ACC112 (cell line): ENCODE measurements around the gene TUBGCP5.
A peak's percentile ranks its signal among the peaks of the same experiment; 100 is the strongest.
"Not testable (repeated sequence)": the region's sequence is repeated elsewhere in the genome, so short reads cannot be mapped to it uniquely, and the experiment has no call there.

ENCODE experiments used
- H2AFZ ChIP-seq: fragments of 200-600 bp; sonication (generic); one replicate; pipeline ENCODE4 v1.6.0; 2017; ENCODE audit warnings: antibody characterized with exemption, low read length; ENCODE audit not compliant: unreplicated experiment
- H3K27ac ChIP-seq: fragments of 200-600 bp; sonication (generic); 2 replicates; pipeline ENCODE4 v1.5.1; 2014; ENCODE audit warnings: low read depth, mild to moderate bottlenecking, antibody characterized with exemption, low read length, moderate library complexity
- H3K27me3 ChIP-seq: fragments of 200-600 bp; sonication (generic); 2 replicates; pipeline ENCODE4 v1.6.1; 2014; ENCODE audit warnings: mild to moderate bottlenecking, antibody characterized with exemption, low read length, moderate library complexity, mixed read lengths; ENCODE audit not compliant: insufficient read depth
- H3K36me3 ChIP-seq: fragments of 200-600 bp; sonication (generic); 2 replicates; pipeline ENCODE4 v1.6.1; 2016; ENCODE audit warnings: mild to moderate bottlenecking, antibody characterized with exemption, low read length, moderate library complexity, mixed read lengths; ENCODE audit not compliant: insufficient read depth
- H3K4me1 ChIP-seq: fragments of 200-600 bp; sonication (generic); one replicate; pipeline ENCODE4 v1.6.1; 2016; ENCODE audit warnings: low read length, mixed read lengths; ENCODE audit not compliant: insufficient read depth, unreplicated experiment, control insufficient read depth
- H3K4me3 ChIP-seq: fragments of 200-600 bp; sonication (generic); 2 replicates; pipeline ENCODE4 v1.5.1; 2014; ENCODE audit warnings: mild to moderate bottlenecking, low read depth, low read length
- H3K79me2 ChIP-seq: fragments of 200-600 bp; sonication (generic); one replicate; pipeline ENCODE4 v1.6.0; 2016; ENCODE audit warnings: low read length; ENCODE audit not compliant: control insufficient read depth, unreplicated experiment, insufficient read depth

Gene TUBGCP5

DNA sequence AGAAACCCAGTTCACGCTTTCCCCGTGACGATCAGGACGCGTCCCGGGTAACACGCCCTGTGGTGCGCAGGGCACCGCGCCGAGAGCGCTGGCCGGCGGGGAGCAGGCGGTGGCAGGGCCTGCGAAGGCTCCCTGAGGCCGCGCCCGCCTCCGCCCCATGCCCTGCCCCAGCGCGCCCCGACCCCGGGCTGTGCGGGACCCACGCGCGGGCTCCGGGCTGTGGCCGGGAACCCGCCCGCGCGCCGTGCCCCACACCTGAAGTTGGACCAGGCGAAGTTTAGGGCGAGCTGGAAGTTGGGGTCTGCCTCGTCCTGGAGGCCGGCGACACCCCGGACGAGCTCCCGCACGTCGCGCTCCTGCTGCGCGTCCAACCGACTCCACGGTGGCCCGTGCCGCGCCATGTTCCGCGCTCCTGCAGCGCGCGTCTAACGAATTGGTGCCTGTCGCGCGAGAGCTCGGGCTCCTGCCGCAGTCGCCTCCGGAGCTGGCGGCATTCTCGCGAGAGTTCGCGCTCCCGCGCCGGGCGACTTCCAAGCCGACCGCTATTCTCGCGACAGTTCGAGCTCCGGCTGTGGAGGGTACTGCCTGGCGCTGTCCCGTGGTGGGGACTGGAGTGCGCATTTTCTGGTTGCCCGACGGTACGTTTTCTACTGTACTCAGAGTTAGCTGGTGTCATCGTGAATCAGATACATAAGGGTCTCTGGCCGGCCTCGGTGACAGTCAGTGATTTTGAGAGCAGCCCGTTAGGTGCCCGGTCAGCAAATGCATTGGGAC lies at the start of gene TUBGCP5:
TUBGCP5 (minus strand) TSS at position 427 of the 774 bp plus-strand sequence; CDS start at position 401, 26 bp downstream.
- peak within 1 kb of the TSS; percentile 74 for H3K27ac ChIP-seq
- H3K79me2 ChIP-seq, result peaks cover 16% of the 10 kb centered on the region
- peaks cover 13% of the 10 kb centered on the region for H3K4me1 ChIP-seq
- peaks cover 1% of the 10 kb centered on the region; the same call in 1 of the 2 replicates for H3K36me3 ChIP-seq
- peak within 1 kb of the TSS; percentile 85 for H3K4me3 ChIP-seq
- H2AFZ ChIP-seq, result peak within 1 kb of the TSS; percentile 97
- no peaks in the 10 kb centered on the region for H3K27me3 ChIP-seq

DNA sequence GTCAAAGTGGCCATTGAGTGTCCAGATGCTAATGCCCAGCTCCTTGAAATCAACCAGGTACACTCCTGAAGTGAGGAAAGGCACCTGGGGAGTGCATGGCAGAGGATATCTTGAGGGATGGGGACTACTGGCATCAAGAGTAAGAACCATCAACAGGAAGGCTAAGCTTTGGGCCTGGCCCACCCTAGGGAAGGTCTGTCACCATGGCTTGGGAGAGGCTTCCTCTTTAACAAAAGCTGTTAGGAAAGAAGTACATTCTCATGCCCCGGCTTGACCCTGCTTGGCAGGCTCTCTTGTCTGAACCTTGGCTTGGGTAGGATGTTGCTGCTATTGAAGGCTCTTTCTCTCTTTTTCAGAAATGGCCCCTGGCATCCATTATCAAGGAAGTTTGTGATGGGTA lies 43.7 kb upstream of the TUBGCP5 start:
- H3K4me1 ChIP-seq, result no peaks in the 10 kb centered on the region
- H2AFZ ChIP-seq, result no peak overlapping the region
- no peaks in the 10 kb centered on the region for H3K79me2 ChIP-seq
- no peak overlapping the region for H3K4me3 ChIP-seq
- H3K36me3 ChIP-seq, result no peaks in the 10 kb centered on the region
- no peak overlapping the region for H3K27ac ChIP-seq
- H3K27me3 ChIP-seq, result peaks cover 41% of the 10 kb centered on the region

DNA sequence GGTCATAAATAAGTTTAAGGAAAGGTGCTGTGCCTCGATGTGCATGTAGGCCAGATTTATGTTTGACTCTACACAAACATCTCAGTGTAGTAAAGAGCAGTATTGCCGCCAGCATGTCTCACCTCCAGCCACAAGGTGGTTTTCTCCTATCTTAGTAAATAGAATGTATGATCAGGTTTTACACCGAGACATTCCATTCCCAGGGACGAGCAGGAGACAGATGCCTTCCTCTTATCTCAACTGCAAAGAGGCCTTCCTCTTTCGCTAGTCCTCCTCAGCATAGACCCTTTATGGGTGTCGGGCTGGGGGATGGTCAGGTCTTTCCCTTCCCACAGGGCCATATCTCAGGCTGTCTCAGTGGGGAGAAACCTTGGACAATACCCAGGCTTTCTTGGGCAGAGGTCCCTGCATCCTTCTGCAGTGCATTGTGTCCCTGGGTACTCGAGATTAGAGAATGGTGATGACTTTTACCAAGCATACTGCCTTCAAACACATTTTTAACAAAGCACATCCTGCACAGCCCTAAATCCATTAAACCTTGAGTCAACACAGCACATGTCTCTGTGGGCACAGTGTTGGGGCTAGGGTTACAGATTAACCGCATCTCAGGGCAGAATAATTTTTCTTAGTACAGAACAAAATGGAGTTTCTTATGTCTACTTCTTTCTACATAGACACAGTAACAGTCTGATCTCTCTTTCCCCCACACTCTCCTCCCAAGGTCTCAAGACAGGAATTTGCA lies 42.8 kb upstream of the TUBGCP5 start:
- H3K36me3 ChIP-seq, H3K4me3 ChIP-seq, H3K27ac ChIP-seq, H2AFZ ChIP-seq, H3K4me1 ChIP-seq, H3K79me2 ChIP-seq: not testable (repeated sequence)
- peaks cover 41% of the 10 kb centered on the region for H3K27me3 ChIP-seq

DNA sequence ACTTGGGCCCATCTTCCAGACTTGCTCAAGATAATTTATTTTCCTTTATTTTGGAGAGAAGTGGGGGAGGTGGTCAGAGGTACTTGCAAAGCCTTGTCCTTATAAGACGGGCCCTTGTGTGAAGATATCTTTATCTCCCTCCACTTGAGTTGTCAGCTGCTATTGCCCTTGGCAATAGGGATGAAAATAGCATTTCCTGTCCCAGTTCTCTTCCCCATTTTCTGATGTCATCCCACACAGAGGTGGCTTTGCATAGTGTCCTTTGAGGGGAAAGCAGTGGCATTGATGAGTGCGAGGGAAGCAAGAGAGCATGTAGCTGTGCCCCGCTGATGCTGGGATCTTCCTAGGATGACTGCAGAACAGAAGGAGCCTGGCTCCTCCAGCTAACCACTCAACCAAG lies 41.9 kb upstream of the TUBGCP5 start:
- Histone ChIP-seq H2AFZ (no peak overlapping the region), H3K36me3 (no peaks in the 10 kb centered on the region), H3K27ac (no peak overlapping the region), H3K4me3 (no peak overlapping the region), H3K4me1 (no peaks in the 10 kb centered on the region), H3K79me2 (no peaks in the 10 kb centered on the region), H3K27me3 (peaks cover 35% of the 10 kb centered on the region)

DNA sequence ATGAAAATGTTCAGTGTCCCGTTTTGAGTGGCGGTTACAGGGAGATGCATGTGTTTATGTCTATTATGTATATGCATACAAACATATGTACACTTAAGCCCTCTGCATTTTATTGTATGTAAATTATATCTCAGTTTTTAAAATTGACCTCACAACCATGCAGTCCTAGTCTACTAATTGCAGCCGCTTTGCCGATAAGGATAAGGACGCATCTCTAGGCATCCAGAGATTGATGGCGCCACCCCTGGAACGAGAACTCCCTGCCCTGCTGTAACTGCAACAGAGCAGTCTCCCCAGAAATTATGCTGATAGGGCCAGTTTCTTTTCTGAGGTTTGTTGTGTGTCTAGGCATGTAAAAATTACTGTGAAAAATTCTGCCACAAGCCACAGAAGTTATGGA lies 40.4 kb upstream of the TUBGCP5 start:
- Histone ChIP-seq H3K4me3 (no peak overlapping the region), H3K36me3 (no peaks in the 10 kb centered on the region), H3K27me3 (peaks cover 32% of the 10 kb centered on the region), H3K79me2 (no peaks in the 10 kb centered on the region), H3K27ac (no peak overlapping the region), H3K4me1 (no peaks in the 10 kb centered on the region), H2AFZ (no peak overlapping the region)

DNA sequence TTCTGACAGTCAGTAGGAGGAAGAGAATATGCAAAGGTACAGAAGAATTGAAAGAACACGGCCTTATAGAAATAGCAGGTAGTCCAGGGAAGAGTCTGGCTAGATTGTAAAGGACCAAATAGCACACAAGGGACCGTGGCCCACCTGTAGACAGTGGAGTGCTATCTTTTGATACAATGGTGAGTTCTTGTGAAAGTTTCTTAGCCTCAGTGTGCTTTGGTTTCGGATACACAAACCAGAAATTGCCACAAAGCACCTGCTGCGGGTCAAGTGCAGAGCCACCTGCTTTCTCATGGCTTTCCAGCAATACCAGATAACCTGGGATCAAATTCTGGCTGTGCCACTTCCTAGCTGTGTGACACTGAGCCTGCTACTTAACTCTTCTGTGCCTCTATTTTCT lies 36.6 kb upstream of the TUBGCP5 start:
- Histone ChIP-seq H3K79me2 (no peaks in the 10 kb centered on the region), H3K36me3 (no peaks in the 10 kb centered on the region), H3K4me3 (no peak overlapping the region), H2AFZ (no peak overlapping the region), H3K4me1 (no peaks in the 10 kb centered on the region), H3K27me3 (peaks cover 39% of the 10 kb centered on the region), H3K27ac (no peak overlapping the region)

DNA sequence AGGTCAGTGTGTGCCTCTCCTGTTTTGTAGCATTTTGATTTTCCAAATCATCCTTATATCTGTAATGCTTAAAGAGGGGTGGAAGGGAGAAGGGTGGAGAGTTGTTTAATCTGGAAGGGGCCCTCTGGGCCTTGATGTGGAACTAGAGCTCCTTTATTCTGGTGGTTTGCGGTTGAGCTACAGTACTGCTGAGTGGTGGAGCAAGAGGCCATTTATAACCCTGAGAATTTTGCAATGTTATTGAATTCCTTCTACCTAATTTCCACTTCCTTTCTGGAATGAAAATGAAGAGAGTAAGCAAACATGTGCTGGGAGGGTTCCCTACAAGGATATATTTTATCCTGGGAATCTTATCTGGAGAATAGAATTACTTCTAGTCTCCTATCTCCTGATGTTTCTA lies 35.3 kb upstream of the TUBGCP5 start:
- H3K27me3 ChIP-seq, result peaks cover 39% of the 10 kb centered on the region
- H3K4me3 ChIP-seq, result no peak overlapping the region
- no peaks in the 10 kb centered on the region for H3K4me1 ChIP-seq
- H3K27ac ChIP-seq, result no peak overlapping the region
- H3K79me2 ChIP-seq, result no peaks in the 10 kb centered on the region
- H2AFZ ChIP-seq, result no peak overlapping the region
- H3K36me3 ChIP-seq, result no peaks in the 10 kb centered on the region

DNA sequence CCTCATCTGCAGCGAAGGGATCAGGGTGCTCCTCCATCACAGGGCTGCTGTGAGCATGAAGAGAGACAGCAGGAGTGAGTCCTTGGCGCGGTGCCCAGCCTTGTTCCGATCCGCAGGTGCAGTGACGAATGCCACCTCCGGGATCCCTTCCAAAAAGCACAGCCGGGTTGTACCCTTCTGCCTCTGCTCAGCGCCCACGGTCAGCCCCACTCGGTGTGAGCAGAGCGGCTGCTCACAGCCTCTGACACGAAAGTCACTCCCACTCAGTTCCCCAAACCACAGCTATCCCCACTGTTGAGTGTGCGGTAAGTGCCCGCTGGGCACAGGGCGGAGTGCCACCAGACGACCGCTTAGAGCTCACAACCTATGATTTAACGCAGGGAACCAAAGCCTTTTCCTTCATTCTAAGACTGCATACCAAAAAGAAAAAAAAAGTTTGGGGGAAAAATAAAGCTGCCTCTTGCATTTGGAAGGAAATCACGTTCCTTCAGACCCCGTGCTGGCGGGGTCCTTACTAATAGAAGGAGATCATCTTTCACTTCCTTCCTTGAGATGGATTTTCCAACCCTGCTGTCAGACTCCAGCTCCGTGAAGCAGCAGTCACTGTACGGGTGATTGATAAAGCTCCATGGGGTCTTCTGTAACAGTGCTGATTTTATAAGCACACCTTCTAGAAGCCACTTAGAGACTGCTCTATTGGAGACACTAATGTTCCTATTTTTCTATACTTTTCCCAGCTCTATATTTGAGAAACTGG lies 34.7 kb upstream of the TUBGCP5 start:
- Histone ChIP-seq H3K79me2 (no peaks in the 10 kb centered on the region), H3K36me3 (no peaks in the 10 kb centered on the region), H2AFZ (no peak overlapping the region), H3K4me3 (no peak overlapping the region), H3K27me3 (peaks cover 39% of the 10 kb centered on the region), H3K27ac (no peak overlapping the region), H3K4me1 (no peaks in the 10 kb centered on the region)

DNA sequence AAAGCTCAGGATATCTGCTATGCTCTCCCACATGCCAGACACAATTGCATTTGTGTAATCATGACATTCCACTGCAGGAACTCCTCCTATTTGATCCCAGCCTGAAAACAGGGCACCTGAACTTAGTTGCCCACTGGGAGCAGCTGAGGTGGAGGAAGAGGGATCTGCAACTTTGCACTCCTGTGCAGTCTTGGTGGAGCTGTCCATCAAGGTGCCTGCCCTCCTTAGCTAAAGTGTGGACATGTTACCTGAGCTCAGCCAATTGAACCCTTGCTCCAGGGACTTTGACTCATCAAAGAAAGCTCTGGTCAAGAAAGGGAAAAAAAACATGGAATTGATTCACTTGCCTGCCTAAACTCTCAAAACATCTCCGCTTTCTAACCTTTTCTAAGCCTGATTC lies 33.3 kb upstream of the TUBGCP5 start:
- H3K4me3 ChIP-seq, result no peak overlapping the region
- no peak overlapping the region for H3K27ac ChIP-seq
- no peaks in the 10 kb centered on the region for H3K4me1 ChIP-seq
- no peaks in the 10 kb centered on the region for H3K36me3 ChIP-seq
- no peak overlapping the region for H2AFZ ChIP-seq
- H3K27me3 ChIP-seq, result peaks cover 39% of the 10 kb centered on the region
- no peaks in the 10 kb centered on the region for H3K79me2 ChIP-seq

DNA sequence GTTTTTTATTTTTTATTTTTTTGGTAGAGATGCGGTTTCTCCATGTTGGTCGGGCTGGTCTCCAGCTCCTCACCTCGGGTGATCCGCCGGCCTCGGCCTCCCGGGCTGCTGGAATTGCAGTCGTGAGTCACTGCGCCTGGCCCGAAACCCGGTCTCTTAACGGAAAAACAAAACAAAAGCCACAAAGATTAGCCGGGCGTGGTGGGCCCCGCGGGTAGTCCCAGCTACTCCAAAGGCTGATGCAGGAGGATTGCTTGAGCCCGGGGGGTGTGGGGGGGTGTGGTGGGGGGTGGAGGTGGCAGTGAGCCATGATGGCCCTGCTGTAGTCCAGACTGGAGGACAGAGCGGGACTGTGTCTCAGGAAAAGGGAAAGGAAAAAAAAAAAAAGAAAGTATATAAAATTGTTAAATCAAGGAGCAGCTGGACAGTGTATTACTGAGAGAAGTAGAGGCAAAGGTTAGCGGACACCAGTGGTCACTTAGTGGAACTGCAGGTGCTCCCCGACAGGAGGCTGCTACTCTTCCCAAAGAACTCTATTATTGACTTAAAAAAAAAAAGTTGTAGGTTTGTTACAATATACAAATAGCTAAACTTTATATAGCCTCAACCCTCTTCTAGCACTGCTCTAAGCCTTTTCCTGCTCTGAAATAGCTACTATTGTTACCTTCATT lies 30.3 kb upstream of the TUBGCP5 start:
- Histone ChIP-seq H3K4me3 (no peak overlapping the region), H3K36me3 (no peaks in the 10 kb centered on the region), H3K79me2 (no peaks in the 10 kb centered on the region), H2AFZ (no peak overlapping the region), H3K27ac (no peak overlapping the region), H3K4me1 (no peaks in the 10 kb centered on the region), H3K27me3 (peaks cover 25% of the 10 kb centered on the region)
